Measurements from ENCODE around the gene CYP27B1.
A peak's percentile ranks its signal among the peaks of the same experiment; 100 is the strongest.

Gene CYP27B1

DNA sequence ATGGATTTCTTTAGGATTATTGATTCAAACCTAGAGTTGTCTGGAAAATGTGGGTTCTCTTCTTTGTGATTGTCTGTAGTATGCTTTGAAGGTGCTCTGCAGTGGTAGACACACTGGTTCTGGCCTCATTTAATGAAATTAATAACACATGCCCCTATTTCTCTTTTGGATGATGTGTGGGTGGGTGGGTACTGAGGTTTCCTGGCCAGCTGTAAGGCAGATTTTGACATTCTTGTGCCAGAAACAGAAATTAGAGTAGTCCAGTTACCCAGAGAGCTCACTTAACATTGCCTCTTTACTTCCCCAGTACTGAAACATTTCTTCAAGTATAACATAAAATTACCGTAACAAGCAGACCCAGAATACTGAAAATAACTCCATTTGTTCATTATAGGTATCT, 30.1 kb upstream of the CYP27B1 start:
- Mint-ChIP-seq H3K4me3 (no peak overlapping the region), H3K4me1 (no peaks in the 10 kb centered on the region), H3K9me3 (no peaks in the 10 kb centered on the region), H3K27ac (no peak overlapping the region), H3K36me3 (ENCODE audit: low read depth) (peaks cover 62% of the 10 kb centered on the region), H3K27me3 (ENCODE audit: low read depth) (no peaks in the 10 kb centered on the region)
- TF ChIP-seq, protein P1, sequence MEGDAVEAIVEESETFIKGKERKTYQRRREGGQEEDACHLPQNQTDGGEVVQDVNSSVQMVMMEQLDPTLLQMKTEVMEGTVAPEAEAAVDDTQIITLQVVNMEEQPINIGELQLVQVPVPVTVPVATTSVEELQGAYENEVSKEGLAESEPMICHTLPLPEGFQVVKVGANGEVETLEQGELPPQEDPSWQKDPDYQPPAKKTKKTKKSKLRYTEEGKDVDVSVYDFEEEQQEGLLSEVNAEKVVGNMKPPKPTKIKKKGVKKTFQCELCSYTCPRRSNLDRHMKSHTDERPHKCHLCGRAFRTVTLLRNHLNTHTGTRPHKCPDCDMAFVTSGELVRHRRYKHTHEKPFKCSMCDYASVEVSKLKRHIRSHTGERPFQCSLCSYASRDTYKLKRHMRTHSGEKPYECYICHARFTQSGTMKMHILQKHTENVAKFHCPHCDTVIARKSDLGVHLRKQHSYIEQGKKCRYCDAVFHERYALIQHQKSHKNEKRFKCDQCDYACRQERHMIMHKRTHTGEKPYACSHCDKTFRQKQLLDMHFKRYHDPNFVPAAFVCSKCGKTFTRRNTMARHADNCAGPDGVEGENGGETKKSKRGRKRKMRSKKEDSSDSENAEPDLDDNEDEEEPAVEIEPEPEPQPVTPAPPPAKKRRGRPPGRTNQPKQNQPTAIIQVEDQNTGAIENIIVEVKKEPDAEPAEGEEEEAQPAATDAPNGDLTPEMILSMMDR (IDR thresholded peaks at IDR 0.05; ENCODE audit: unreplicated experiment in 3 of 3), result no peak

DNA sequence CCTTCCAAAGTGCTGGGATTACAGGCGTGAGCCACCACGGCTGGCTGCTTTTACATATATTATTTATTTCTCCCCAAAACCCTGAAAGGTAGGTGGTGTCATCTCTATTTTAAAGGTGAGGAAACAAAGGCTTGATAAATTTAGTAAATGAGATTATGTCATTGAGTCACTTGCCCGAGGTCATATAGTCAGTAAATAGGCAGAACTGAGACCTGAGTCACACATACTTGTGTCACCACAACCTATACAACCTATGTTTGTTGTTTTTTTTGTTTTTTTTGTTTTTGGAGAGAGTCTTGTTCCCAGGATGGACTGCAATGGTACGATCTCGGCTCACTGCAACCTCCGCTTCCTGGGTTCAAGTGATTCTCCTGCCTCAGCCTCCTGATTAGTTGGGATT, 28.5 kb upstream of the CYP27B1 start:
- no peaks in the 10 kb centered on the region for H3K27me3 Mint-ChIP-seq (ENCODE audit: low read depth)
- no peaks in the 10 kb centered on the region for H3K9me3 Mint-ChIP-seq
- H3K4me3 Mint-ChIP-seq, result no peak overlapping the region
- no peaks in the 10 kb centered on the region for H3K4me1 Mint-ChIP-seq
- peaks cover 60% of the 10 kb centered on the region for H3K36me3 Mint-ChIP-seq (ENCODE audit: low read depth)
- no peak overlapping the region for H3K27ac Mint-ChIP-seq
- TF ChIP-seq, protein P1 (IDR thresholded peaks at IDR 0.05; ENCODE audit: unreplicated experiment in 3 of 3), result no peak

DNA sequence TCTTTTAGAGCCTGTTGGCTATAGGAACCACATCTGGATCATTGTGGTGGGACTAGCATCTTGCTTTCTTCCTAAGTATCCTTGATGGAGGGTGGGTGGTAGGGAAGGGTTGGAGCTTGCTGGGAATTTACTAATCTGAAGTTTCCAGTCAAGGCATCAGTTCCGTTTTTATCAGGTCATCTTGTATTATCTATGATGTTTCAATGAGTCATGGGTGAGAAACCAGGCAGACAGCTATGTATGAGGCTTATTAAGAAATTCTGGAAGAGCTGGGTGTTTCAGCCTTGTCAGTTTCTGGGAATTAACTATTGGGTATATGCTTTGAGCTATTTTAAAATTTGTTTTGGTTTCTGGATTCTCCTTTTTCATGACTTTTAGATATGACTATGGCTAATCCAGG, 27.0 kb upstream of the CYP27B1 start:
- no peaks in the 10 kb centered on the region for H3K9me3 Mint-ChIP-seq
- H3K4me1 Mint-ChIP-seq, result no peaks in the 10 kb centered on the region

DNA sequence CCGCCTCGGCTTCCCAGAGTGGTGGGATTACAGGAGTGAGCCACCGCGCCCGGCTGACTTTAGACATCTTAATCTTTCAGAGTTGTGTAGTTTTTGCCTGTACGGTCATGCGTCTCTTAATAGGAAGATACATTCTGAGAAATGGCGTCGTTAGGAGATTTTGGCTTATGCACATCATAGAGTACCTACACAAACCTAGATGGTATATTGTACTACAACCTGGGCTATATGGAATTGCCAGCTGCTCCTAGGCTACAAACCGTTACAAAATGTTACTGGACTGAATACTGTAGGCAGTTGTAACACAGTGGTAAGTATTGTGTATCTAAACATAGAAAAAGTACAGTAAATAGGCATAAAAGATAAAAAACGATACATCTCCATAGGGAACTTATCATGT, 17.0 kb upstream of the CYP27B1 start:
- H3K4me1 Mint-ChIP-seq, result peaks cover 13% of the 10 kb centered on the region
- no peak overlapping the region for H3K27ac Mint-ChIP-seq
- TF ChIP-seq, protein P1 (IDR thresholded peaks at IDR 0.05; ENCODE audit: unreplicated experiment in 3 of 3), result no peak
- peak overlapping the region; percentile 82 to 86 (median 86) for H3K4me3 Mint-ChIP-seq
- no peaks in the 10 kb centered on the region for H3K9me3 Mint-ChIP-seq
- no peaks in the 10 kb centered on the region for H3K27me3 Mint-ChIP-seq (ENCODE audit: low read depth)
- H3K36me3 Mint-ChIP-seq (ENCODE audit: low read depth), result peaks cover 28% of the 10 kb centered on the region

More for the DNA sequence above, 27.0 kb upstream of the CYP27B1 start:
- no peak overlapping the region for H3K27ac Mint-ChIP-seq
- TF ChIP-seq, protein P1 (IDR thresholded peaks at IDR 0.05; ENCODE audit: unreplicated experiment in 3 of 3), result no peak
- H3K36me3 Mint-ChIP-seq (ENCODE audit: low read depth), result peaks cover 54% of the 10 kb centered on the region
- no peaks in the 10 kb centered on the region for H3K27me3 Mint-ChIP-seq (ENCODE audit: low read depth)
- no peak overlapping the region for H3K4me3 Mint-ChIP-seq

DNA sequence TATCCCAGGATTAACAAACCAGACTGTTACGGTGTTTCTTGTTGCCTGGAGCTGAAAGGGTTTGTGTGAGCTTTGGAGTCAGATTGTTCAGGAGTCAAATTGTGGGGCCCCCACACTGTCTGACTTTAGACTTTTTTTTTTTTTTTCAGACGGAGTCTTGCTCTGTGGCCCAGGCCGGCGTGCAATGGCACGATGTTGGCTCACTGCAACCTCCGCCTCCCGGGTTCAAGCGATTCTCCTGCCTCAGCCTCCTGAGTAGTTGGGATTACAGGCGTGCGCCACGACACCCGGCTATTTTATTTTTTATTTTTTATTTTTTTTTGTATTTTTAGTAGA, 16.6 kb upstream of the CYP27B1 start:
- TF ChIP-seq, protein P1 (IDR thresholded peaks at IDR 0.05; ENCODE audit: unreplicated experiment in 3 of 3), result no peak
- Mint-ChIP-seq H3K36me3 (ENCODE audit: low read depth) (peaks cover 27% of the 10 kb centered on the region), H3K9me3 (no peaks in the 10 kb centered on the region), H3K27me3 (ENCODE audit: low read depth) (no peaks in the 10 kb centered on the region), H3K27ac (no peak overlapping the region), H3K4me1 (peaks cover 13% of the 10 kb centered on the region), H3K4me3 (peak overlapping the region; percentile 95 to 99 (median 98))

DNA sequence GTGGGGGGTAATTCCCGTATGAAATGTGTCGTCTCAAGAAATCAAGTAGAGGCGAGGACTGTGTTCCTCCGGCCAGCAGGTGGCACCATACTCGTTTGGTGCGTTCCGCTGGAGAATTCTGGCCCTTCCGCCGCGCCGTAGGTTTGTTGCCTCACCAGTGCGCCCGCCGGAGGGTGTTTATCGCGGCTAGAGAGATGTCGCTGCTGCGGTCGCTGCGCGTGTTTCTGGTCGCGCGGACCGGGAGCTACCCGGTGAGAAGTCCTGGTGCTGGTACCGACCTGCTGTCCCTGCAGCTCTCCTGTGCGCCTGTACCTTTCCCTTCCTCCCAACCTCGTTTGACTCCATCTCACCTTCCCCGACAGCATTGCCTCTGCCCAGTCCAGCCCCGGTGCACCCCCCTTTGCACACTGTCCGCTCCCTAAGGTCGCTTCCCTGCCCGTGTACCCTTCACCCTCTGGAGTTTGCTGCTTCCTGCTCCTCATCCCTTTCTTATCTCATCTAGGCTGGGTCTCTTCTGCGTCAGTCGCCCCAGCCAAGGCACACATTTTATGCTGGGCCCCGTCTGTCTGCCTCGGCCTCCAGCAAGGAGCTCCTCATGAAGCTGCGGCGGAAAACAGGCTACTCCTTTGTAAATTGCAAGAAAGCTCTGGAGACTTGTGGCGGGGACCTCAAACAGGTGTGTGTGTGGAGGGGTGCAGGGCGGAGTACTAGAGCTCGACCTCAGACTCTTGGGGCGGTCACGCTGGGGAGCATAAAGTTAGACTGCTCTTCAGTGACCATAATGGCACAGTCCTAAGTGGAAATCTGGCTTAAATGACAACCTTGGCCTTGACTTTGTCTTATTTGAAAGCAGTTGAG, 16.0 kb upstream of the CYP27B1 start, which contains the start of gene TSFM:
Gene TSFM (plus strand): TSS at position 180 of the 858 bp plus-strand sequence. CDS start 15 bp downstream, at position 195.
- H3K9me3 Mint-ChIP-seq, result no peaks in the 10 kb centered on the region
- peaks cover 13% of the 10 kb centered on the region for H3K4me1 Mint-ChIP-seq
- no peaks in the 10 kb centered on the region for H3K27me3 Mint-ChIP-seq (ENCODE audit: low read depth)

More for the DNA sequence above, 16.0 kb upstream of the CYP27B1 start, which contains the start of gene TSFM:
- H3K27ac Mint-ChIP-seq, result peak within 1 kb of the TSS; percentile 68 to 88 (median 73)
- peak within 1 kb of the TSS; percentile 95 to 99 (median 98) for H3K4me3 Mint-ChIP-seq
- H3K36me3 Mint-ChIP-seq (ENCODE audit: low read depth), result peaks cover 24% of the 10 kb centered on the region
- TF ChIP-seq, protein P1 (IDR thresholded peaks at IDR 0.05; ENCODE audit: unreplicated experiment in 3 of 3), result peak; percentile 88 to 94 (median 88)
